HepG2 (cell line): ENCODE data around the gene SNAPC4. TPM values are rescaled to one million over a fixed set of nuclear protein-coding genes. Genes with fewer than 3 reads are reported as not detected.

Source experiments
- ATF7-NPFF ChIP-seq: sonication (generic); formaldehyde crosslinking; IDR thresholded peaks from 2 replicates; pipeline ENCODE4 v1.8.1; 2023; ENCODE audit warnings: mild to moderate bottlenecking, low read depth, missing genetic modification reagents, moderate library complexity
- GABPA ChIP-seq, 2 experiments: IDR thresholded peaks; 2 replicates each; pipeline ENCODE4 v1.6.1; 2011 to 2016; ENCODE audit warnings: low read depth in 2 of 2, low read length in 1 of 2, missing biosample characterization in 1 of 2, missing genetic modification characterization in 1 of 2
- IRX3 ChIP-seq: sonication (generic); formaldehyde crosslinking; IDR thresholded peaks from 2 replicates; pipeline ENCODE4 v1.8.1; 2023; ENCODE audit warnings: mild to moderate bottlenecking, low read depth, missing genetic modification reagents, borderline replicate concordance
- KLF13 ChIP-seq: sonication (generic); formaldehyde crosslinking; IDR thresholded peaks from 2 replicates; pipeline ENCODE4 v1.4.0; 2020; ENCODE audit warnings: mild to moderate bottlenecking, missing genetic modification reagents
- MATR3 ChIP-seq: sonication (generic); formaldehyde crosslinking; IDR thresholded peaks from 2 replicates; pipeline ENCODE4 v1.4.0; 2020; ENCODE audit warnings: missing genetic modification reagents
- NCOR1 ChIP-seq: fragments of 200-600 bp; sonication (generic); IDR thresholded peaks from 2 replicates; pipeline ENCODE4 v1.7.0; 2017; ENCODE audit warnings: antibody characterized with exemption, low read length, borderline replicate concordance
- PLRG1 ChIP-seq: fragments of 450-650 bp; conservative IDR thresholded peaks from 2 replicates; pipeline ENCODE4 v1.6.1; 2016
- RFXAP ChIP-seq: sonication (generic); formaldehyde crosslinking; IDR thresholded peaks from 2 replicates; pipeline ENCODE4 v1.4.0; 2020; ENCODE audit warnings: missing genetic modification reagents, borderline replicate concordance
- TARDBP ChIP-seq: sonication (generic); formaldehyde crosslinking; IDR thresholded peaks from 2 replicates; pipeline ENCODE4 v1.8.0; 2022; ENCODE audit warnings: mild to moderate bottlenecking, missing genetic modification reagents
- TBP ChIP-seq: sonication (generic); formaldehyde crosslinking; IDR thresholded peaks from 2 replicates; pipeline ENCODE4 v1.5.0; 2020; ENCODE audit warnings: missing genetic modification reagents
- WIZ ChIP-seq: sonication (generic); formaldehyde crosslinking; IDR thresholded peaks from 2 replicates; pipeline ENCODE4 v1.5.1; 2020; ENCODE audit warnings: mild to moderate bottlenecking, missing genetic modification reagents
- ZNF446 ChIP-seq: sonication (generic); formaldehyde crosslinking; IDR thresholded peaks from 2 replicates; pipeline ENCODE4 v1.5.0; 2020; ENCODE audit warnings: mild to moderate bottlenecking, missing genetic modification reagents
- ZNF550 ChIP-seq: sonication (generic); formaldehyde crosslinking; IDR thresholded peaks from 2 replicates; pipeline ENCODE4 v1.4.0; 2020; ENCODE audit warnings: mild to moderate bottlenecking, missing genetic modification reagents, borderline replicate concordance
- polyA plus RNA-seq, 8 experiments: library from polyadenylated mRNA; depleted of rRNA in 3 of 8; stranded (reverse) in 7 of 8; unstranded in 1 of 8; fragments of >200 nt; fragmentation: Illumina TruSeq in 4 of 8; extraction: Trizol in 4 of 8; gene quantifications; 2 replicates each; pipeline versions ENCODE4 v1.2.1 to v1.2.3, GENCODE V29; 2011 to 2016; ENCODE audit warnings: low read depth in 4 of 8, missing spikeins in 1 of 8, mixed read lengths in 1 of 8; ENCODE audit not compliant: insufficient read depth in 1 of 8
- total RNA-seq, 5 experiments: library from RNA; depleted of rRNA; stranded (reverse); fragments of >200 nt; fragmentation: Illumina TruSeq; extraction: Trizol; gene quantifications; 2 replicates each; pipeline ENCODE4 v1.2.3, GENCODE V29; 2016; ENCODE audit warnings: low read depth in 1 of 5
- TF ChIP-seq, protein P1 (sequence below): sonication (generic); formaldehyde crosslinking; IDR thresholded peaks from 2 replicates; pipeline ENCODE4 v1.5.0; 2020; ENCODE audit warnings: missing genetic modification reagents, mild to moderate bottlenecking, borderline replicate concordance
- TF ChIP-seq, protein P2 (sequence below): sonication (generic); formaldehyde crosslinking; IDR thresholded peaks from 2 replicates; pipeline ENCODE4 v1.5.0; 2020; ENCODE audit warnings: missing genetic modification reagents
- TF ChIP-seq, protein P3 (sequence below): sonication (generic); formaldehyde crosslinking; IDR thresholded peaks from 2 replicates; pipeline ENCODE4 v1.8.0; 2022; ENCODE audit warnings: mild to moderate bottlenecking, missing genetic modification reagents, borderline replicate concordance
- TF ChIP-seq, protein P4 (sequence below): sonication (generic); formaldehyde crosslinking; IDR thresholded peaks from 2 replicates; pipeline ENCODE4 v1.4.0; 2020; ENCODE audit warnings: missing genetic modification reagents

SNAPC4 gene
- total and polyA plus RNA-seq, 2 of the 13 experiments (the other 11 are each of a cell fraction or from before 2014, with no cell fraction given): 2.0 to 6.0 TPM

DNA sequence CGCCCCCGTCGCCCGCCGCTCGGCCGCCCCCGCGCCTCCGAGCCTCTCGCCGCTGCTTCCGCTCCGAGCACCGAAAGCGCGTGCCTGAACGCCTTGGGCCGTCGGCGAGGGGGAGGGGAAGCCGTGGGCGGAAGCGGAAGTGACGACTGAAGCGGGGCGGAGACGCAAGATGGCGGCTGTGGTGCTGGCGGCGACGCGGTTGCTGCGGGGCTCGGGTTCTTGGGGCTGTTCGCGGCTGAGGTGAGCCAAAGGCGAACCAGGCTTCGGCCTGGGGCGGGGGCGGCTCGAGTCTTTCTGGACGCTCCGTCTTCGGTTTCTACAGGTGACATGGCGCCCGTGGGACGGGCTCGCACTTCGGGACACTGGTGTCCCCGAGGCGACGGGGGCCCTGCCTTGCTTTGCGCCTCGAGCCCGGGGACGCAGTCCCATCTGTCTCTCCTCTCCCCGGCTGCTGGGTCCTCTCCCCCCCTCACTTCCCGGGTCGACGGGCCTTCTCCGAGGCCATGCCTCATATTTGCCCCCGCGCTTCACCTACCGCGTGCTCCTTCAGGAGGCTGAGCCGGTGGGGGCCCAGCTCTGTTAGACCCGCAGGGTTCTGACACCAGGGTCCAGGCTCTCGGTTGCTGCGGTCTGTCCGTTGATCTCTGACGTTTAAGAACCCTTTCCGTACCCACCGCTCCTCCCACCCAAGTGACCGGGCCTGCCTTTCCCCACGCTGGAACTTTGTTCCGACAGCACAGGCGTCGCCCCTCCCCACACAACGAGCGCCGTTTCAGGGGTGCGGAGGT lies 10.7 kb upstream of the SNAPC4 start, which contains the start of the genes ENTR1 and PMPCA (continued):
- TF ChIP-seq GABPA (IDR thresholded peaks at IDR 0.05; ENCODE audit: low read depth, low read length) (peak; percentile 94), GABPA (CRISPR knock-in tag; IDR thresholded peaks at IDR 0.05; ENCODE audit: low read depth) (peak; percentile 95), PLRG1 (no peak), NCOR1 (no peak), TBP (CRISPR knock-in tag) (no peak), RFXAP (CRISPR knock-in tag) (peak; percentile 64; the same call in 1 of the 2 replicates), WIZ (no peak), KLF13 (CRISPR knock-in tag) (no peak), ZNF550 (CRISPR knock-in tag) (no peak), TARDBP (peak; percentile 73), ZNF446 (no peak; the same call in 1 of the 2 replicates), ATF7-NPFF (CRISPR knock-in tag) (peak; percentile 86), MATR3 (no peak), IRX3 (CRISPR knock-in tag) (no peak)
- TF ChIP-seq, protein P1, sequence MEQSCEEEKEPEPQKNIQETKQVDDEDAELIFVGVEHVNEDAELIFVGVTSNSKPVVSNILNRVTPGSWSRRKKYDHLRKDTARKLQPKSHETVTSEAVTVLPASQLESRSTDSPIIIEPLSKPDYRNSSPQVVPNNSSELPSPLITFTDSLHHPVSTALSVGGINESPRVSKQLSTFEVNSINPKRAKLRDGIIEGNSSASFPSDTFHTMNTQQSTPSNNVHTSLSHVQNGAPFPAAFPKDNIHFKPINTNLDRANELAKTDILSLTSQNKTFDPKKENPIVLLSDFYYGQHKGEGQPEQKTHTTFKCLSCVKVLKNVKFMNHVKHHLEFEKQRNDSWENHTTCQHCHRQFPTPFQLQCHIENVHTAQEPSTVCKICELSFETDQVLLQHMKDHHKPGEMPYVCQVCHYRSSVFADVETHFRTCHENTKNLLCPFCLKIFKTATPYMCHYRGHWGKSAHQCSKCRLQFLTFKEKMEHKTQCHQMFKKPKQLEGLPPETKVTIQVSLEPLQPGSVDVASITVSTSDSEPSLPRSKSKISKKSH: no peak; the same call in 1 of the 2 replicates
- TF ChIP-seq, protein P2, sequence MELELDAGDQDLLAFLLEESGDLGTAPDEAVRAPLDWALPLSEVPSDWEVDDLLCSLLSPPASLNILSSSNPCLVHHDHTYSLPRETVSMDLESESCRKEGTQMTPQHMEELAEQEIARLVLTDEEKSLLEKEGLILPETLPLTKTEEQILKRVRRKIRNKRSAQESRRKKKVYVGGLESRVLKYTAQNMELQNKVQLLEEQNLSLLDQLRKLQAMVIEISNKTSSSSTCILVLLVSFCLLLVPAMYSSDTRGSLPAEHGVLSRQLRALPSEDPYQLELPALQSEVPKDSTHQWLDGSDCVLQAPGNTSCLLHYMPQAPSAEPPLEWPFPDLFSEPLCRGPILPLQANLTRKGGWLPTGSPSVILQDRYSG (CRISPR knock-in tag): no peak
- TF ChIP-seq, protein P3, sequence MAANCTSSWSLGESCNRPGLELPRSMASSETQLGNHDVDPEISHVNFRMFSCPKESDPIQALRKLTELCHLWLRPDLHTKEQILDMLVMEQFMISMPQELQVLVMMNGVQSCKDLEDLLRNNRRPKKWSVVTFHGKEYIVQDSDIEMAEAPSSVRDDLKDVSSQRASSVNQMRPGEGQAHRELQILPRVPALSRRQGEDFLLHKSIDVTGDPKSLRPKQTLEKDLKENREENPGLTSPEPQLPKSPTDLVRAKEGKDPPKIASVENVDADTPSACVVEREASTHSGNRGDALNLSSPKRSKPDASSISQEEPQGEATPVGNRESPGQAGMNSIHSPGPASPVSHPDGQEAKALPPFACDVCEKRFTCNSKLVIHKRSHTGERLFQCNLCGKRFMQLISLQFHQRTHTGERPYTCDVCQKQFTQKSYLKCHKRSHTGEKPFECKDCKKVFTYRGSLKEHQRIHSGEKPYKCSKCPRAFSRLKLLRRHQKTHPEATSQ (CRISPR knock-in tag): no peak
- TF ChIP-seq, protein P4, sequence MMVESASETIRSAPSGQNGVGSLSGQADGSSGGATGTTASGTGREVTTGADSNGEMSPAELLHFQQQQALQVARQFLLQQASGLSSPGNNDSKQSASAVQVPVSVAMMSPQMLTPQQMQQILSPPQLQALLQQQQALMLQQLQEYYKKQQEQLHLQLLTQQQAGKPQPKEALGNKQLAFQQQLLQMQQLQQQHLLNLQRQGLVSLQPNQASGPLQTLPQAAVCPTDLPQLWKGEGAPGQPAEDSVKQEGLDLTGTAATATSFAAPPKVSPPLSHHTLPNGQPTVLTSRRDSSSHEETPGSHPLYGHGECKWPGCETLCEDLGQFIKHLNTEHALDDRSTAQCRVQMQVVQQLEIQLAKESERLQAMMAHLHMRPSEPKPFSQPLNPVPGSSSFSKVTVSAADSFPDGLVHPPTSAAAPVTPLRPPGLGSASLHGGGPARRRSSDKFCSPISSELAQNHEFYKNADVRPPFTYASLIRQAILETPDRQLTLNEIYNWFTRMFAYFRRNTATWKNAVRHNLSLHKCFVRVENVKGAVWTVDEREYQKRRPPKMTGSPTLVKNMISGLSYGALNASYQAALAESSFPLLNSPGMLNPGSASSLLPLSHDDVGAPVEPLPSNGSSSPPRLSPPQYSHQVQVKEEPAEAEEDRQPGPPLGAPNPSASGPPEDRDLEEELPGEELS (CRISPR knock-in tag): 0 out of 2 replicates have a peak, but pooled peaks have one; percentile 21
